ENCODE measurements around the gene STAT3. TPM values are rescaled to one million over a fixed set of nuclear protein-coding genes. Genes with fewer than 3 reads are reported as not detected.

Gene STAT3
- total RNA-seq, 1 experiment from 2014 or later: 60.5 TPM

GRCh38 chr17:42359133-42359532 is 29.1 kb downstream of the STAT3 start:
- no peaks in the 10 kb centered on the region for H3K36me3 ChIP-seq (ENCODE audit: insufficient read depth, low read length, poor library complexity, severe bottlenecking)
- H3K4me1 ChIP-seq (ENCODE audit: insufficient read depth, low read length, poor library complexity, severe bottlenecking): no peaks in the 10 kb centered on the region
- DNase-seq (ENCODE audit: low spot score): no peak
- no peaks in the 10 kb centered on the region for H3K9me3 ChIP-seq (ENCODE audit: low read depth, low read length, poor library complexity, severe bottlenecking)
- CTCF ChIA-PET: no interaction called here
- intact Hi-C loops (cut with micrococcal nuclease; ENCODE audit: unreplicated experiment): no loop called here
- H3K4me3 ChIP-seq (ENCODE audit: low read depth, low read length, poor library complexity, severe bottlenecking): no peak overlapping the region
- H3K27ac ChIP-seq (ENCODE audit: low read depth, low read length, poor library complexity, severe bottlenecking): no peak overlapping the region
- no TSS peak for BruUV-seq (replicated peaks)
- POLR2A ChIA-PET (ENCODE audit: low non-redundant PET): interaction anchor here (0.7 kb wide), 1 partner anchor 407 kb away, joined by 7 read pairs; no protein-coding TSS in a partner anchor
- no peaks in the 10 kb centered on the region for H3K27me3 ChIP-seq (replicated peaks; ENCODE audit: insufficient read depth, low read depth, low read length, poor library complexity)
- TF ChIP-seq CTCF (conservative IDR thresholded peaks at IDR 0.05; ENCODE audit: low read depth, low read length): no peak
- TF ChIP-seq EZH2 (IDR thresholded peaks at IDR 0.05; ENCODE audit: borderline replicate concordance, low read depth, low read length, poor library complexity, severe bottlenecking): no peak

- Histone ChIP-seq H3K9me3 (ENCODE audit: low read depth, low read length, poor library complexity, severe bottlenecking) (no peaks in the 10 kb centered on the region), H3K27ac (ENCODE audit: low read depth, low read length, poor library complexity, severe bottlenecking) (no peak overlapping the region), H3K27me3 (replicated peaks; ENCODE audit: insufficient read depth, low read depth, low read length, poor library complexity) (no peaks in the 10 kb centered on the region), H3K36me3 (ENCODE audit: insufficient read depth, low read length, poor library complexity, severe bottlenecking) (no peaks in the 10 kb centered on the region), H3K4me3 (ENCODE audit: low read depth, low read length, poor library complexity, severe bottlenecking) (no peak overlapping the region), H3K4me1 (ENCODE audit: insufficient read depth, low read length, poor library complexity, severe bottlenecking) (no peaks in the 10 kb centered on the region)
- ChIA-PET POLR2A (ENCODE audit: low non-redundant PET) (no interaction called here), CTCF (no interaction called here)
- BruUV-seq (replicated peaks): no TSS peak
- TF ChIP-seq CTCF (conservative IDR thresholded peaks at IDR 0.05; ENCODE audit: low read depth, low read length): no peak
- TF ChIP-seq EZH2 (IDR thresholded peaks at IDR 0.05; ENCODE audit: borderline replicate concordance, low read depth, low read length, poor library complexity, severe bottlenecking): no peak
- no peak for DNase-seq (ENCODE audit: low spot score)
- intact Hi-C loops (cut with micrococcal nuclease; ENCODE audit: unreplicated experiment): no loop called here
Measured at GRCh38 chr17:42358434-42358833, 29.8 kb downstream of the STAT3 start.

- Histone ChIP-seq H3K9me3 (ENCODE audit: low read depth, low read length, poor library complexity, severe bottlenecking) (no peaks in the 10 kb centered on the region), H3K27me3 (replicated peaks; ENCODE audit: insufficient read depth, low read depth, low read length, poor library complexity) (no peaks in the 10 kb centered on the region), H3K4me3 (ENCODE audit: low read depth, low read length, poor library complexity, severe bottlenecking) (no peak overlapping the region), H3K27ac (ENCODE audit: low read depth, low read length, poor library complexity, severe bottlenecking) (no peak overlapping the region), H3K36me3 (ENCODE audit: insufficient read depth, low read length, poor library complexity, severe bottlenecking) (no peaks in the 10 kb centered on the region), H3K4me1 (ENCODE audit: insufficient read depth, low read length, poor library complexity, severe bottlenecking) (no peaks in the 10 kb centered on the region)
- intact Hi-C loops (cut with micrococcal nuclease; ENCODE audit: unreplicated experiment): no loop called here
- CTCF ChIA-PET: no interaction called here
- POLR2A ChIA-PET (ENCODE audit: low non-redundant PET): no interaction called here
- DNase-seq (ENCODE audit: low spot score): no peak
- BruUV-seq (replicated peaks): no TSS peak
- TF ChIP-seq CTCF (conservative IDR thresholded peaks at IDR 0.05; ENCODE audit: low read depth, low read length) (no peak), EZH2 (IDR thresholded peaks at IDR 0.05; ENCODE audit: borderline replicate concordance, low read depth, low read length, poor library complexity, severe bottlenecking) (no peak)
Measured at GRCh38 chr17:42354956-42355843, 33.0 kb downstream of the STAT3 start.

Measured in A673 (cell line).